Measurements from ENCODE around the gene SEC14L2.

Gene SEC14L2

DNA sequence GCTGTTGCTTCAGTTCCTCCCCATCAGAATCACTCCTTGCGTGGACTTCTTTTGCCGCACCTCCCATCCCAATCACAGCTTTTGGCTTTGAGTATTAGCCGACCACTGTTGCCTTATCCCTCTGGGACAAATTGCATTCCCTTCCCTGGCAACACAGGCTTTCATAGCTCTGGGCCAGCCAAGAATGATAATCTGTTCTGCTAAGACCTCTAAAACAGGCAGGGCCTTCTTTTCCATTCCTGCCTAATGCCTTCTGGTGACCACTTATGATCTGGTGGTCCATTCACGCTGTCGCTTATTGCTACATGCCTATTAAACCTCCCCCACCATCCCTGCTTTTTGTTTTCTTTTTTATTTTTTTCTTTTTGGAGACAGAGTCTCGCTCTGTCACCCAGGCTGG lies 9.6 kb downstream of the SEC14L2 start:
- DNase-seq, result no peak

- DNase-seq, result no peak
Observed at GRCh38 chr22:30408388-30409102, 11.7 kb downstream of the SEC14L2 start.

GRCh38 chr22:30411780-30412179 lies 15.0 kb downstream of the SEC14L2 start:
- DNase-seq, result no peak

DNA sequence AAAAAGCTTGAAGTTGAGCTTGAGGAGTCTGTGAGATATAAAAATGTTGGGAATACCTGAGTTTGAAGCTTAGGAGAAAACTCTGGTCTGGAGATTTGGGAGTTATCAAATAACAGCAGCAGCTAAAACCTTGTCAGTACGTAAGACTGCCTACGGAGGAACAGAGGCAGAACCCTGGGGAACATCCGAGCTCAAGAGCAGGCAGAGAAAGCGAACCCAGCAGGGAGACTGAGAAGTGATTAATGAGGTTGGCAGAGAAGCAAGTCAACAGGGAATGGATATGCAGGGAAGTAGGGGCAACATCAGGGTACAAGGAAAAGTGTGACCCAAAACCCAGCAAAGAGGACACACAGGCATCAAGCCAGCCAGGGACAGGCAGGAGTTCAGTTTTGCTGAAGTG lies 16.2 kb downstream of the SEC14L2 start:
- no peak for DNase-seq

- no peak for DNase-seq
Observed at GRCh38 chr22:30413745-30414524, 17.1 kb downstream of the SEC14L2 start.

- DNase-seq, result no peak
Observed at GRCh38 chr22:30414525-30415047, 17.8 kb downstream of the SEC14L2 start.

DNA sequence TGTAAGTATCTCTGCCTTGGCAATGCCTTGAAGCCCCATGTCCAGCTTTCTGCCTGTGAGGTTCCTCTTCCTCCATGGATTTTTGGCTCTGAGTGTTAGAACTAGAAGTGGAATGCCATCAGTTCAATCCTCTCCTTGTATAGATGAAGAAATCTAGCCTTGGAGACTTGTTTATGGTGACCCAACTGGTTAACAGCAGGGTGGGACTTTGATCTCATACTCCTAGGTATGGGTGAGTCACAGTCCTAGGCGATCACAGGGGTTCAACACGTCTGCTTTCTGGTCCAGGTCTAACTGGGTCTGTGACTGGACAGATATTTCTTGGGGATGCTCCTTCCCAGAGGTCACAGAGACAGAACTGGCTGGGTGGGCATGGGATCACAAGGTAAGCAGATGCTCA lies 19.6 kb downstream of the SEC14L2 start:
- DNase-seq, result no peak

DNA sequence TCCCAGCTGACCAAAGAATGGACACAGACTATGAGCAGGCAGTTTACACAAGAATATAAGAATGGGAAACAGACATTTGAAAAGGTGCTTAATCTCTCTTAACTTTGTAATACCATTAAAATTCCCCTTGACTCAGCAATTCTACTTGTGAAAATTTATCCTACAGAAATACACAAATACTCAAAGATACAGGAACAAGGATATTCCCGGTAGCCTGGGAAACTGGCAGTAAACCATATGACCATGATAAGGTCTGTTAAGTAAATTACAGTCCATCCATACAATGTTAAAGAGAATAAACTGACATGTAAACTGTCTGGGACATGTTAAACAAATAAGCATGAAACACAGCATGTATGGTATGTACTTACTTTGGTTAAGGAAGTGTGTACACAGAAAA lies 20.0 kb downstream of the SEC14L2 start:
- no peak for DNase-seq

DNA sequence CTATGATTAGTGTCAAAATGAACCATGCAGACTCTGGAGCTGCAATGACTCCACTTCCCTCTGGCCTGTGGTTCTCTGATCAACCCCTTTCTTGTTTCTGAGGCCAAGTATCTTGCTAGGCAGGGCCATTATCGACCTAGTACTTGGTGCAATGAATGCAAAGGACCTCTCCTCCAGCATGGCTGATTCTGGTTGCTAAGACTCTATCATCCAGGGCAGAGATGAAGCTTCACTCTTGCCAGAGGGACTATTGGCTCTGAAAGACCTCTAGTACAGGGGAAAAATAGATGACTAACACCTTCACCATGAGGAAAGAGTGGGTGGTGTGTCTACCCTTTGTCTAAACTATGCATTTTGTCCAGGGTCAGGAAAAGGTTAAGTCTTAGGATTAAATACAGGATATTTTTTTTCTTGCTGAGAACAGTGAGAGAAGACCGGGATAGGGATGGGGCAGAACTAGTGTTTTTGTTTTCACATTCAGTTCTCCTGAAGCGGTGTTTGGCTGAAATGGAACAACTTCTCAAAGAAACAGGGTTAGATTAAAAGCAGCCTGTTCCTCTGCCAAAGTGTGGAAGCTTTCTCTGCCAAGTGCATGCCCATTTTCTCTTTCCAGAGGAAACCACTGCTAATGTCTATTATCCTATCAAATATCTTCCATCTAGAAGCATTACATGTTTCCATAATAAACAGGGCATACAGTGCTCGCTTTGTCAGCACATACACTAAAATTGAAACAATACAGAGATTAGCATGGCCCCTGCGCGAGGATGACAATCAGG lies 23.7 kb downstream of the SEC14L2 start:
- DNase-seq, result no peak

DNA sequence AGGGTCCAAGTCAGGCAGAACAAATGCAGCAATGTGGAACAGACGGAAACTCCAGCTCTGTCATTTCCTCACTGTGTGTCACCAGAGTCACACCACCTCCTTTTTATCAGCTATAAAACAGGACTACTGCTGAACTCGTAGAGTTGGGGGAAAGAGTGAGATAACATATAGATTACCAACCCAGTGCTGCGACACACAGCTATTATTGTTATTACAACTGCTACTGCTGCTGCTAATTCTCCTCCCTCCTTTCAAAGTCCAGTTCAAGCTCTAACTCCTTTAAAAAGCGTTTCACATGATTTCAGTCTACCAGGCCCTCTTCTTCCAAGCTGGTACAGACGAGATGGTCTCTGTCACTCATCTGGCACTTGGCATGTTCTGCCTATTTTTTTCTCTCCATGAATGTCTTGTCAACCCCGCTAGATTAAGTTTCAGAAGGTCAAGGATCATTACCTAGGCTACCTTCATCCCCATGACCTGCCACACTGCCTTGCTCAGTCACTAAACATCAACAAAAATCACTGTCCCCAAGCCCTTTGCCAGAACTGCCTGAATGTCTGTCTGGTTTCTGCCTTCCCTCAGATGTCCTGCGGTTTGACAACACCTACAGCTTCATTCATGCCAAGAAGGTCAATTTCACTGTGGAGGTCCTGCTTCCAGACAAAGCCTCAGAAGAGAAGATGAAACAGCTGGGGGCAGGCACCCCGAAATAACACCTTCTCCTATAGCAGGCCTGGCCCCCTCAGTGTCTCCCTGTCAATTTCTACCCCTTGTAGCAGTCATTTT lies 25.1 kb downstream of the SEC14L2 start:
- no peak for DNase-seq

- peak in 1 of 2 experiments; percentile 16 for DNase-seq
Observed at GRCh38 chr22:30422481-30423300, 25.9 kb downstream of the SEC14L2 start.

DNA sequence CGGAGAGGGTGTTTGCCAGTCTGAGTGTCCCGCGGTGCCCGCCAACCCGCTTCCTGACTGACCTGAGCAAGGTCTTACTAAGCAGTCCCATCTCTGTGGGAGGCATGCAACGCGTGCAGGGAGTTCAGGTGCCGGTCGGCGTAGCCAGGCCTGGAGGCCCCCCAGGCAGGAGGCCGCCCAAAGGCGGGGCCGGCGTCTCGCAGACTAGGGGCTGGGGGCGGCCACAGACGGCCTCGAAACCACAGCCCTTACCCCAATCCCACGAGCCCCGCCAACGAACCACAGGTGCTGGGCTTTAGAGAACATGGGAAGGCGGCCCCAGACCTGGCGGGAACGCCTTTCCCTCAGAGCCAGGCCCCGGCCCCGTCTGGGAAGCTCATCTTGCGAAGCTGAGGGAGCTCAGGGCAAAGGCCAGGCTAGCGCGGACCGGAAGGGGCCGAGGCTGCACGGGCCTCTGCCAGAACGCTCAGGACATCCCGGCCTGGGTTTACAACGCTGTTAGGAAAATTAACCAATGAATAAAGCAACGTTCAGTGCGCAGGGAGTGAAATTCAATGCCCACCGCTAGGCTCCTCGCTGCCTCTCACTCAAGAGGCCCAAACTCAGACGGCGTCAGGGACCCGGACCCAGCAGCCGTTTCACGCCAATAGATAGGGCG lies 26.6 kb downstream of the SEC14L2 start:
- no peak for DNase-seq

DNA sequence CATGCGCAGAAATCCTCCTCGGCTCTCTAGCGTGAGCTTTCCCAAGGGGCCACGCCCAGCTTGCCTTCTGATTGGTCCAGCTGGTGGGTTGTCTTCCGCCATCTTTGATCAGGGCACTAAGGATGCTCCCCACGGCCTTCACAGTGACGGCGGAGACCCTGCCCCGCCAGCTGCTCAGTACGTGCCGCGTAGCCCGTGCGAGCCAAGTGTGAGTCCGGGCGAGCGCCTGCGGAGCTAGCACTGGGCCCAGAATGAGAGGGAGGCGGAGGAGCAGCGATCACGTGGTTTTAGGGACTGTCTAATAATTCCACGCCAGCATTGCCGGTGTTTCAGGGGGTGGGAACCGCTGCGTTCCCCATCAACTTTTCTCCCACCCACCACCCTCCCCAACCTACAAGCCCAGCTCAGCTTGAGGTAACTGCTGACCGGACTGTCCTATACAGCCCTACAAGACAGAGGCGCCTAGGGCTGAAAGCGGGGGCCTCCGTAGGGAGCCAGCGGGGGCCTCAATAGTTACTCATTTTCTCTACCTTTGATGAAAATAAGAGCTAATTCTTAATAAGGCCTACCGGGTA lies 27.2 kb downstream of the SEC14L2 start:
- peak; percentile 98 to 99 for DNase-seq

- DNase-seq, result no peak
Observed at GRCh38 chr22:30424534-30425326, 27.9 kb downstream of the SEC14L2 start.

DNA sequence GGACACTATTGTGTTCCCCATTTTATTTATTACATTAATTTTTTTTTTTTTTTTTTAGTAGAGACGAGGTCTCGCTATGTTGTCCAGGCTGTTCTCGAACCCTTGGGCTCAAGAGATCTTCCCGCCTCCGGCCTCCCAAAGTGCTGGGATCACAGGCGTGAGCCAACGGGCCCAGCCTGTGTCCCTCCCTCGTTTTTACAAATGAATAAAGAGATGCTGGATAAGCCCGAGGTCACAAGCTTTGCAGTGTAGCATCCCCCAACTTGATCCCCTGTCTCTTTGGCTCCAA lies 28.5 kb downstream of the SEC14L2 start:
- no peak for DNase-seq

GRCh38 chr22:30425616-30426387 lies 29.0 kb downstream of the SEC14L2 start, which contains the start of gene MTFP1:
Gene MTFP1, plus strand, starts transcription at chr22:30425768. Its CDS starts 112 bp downstream, at chr22:30425880.
- peak; percentile 31 to 37 for DNase-seq

DNA sequence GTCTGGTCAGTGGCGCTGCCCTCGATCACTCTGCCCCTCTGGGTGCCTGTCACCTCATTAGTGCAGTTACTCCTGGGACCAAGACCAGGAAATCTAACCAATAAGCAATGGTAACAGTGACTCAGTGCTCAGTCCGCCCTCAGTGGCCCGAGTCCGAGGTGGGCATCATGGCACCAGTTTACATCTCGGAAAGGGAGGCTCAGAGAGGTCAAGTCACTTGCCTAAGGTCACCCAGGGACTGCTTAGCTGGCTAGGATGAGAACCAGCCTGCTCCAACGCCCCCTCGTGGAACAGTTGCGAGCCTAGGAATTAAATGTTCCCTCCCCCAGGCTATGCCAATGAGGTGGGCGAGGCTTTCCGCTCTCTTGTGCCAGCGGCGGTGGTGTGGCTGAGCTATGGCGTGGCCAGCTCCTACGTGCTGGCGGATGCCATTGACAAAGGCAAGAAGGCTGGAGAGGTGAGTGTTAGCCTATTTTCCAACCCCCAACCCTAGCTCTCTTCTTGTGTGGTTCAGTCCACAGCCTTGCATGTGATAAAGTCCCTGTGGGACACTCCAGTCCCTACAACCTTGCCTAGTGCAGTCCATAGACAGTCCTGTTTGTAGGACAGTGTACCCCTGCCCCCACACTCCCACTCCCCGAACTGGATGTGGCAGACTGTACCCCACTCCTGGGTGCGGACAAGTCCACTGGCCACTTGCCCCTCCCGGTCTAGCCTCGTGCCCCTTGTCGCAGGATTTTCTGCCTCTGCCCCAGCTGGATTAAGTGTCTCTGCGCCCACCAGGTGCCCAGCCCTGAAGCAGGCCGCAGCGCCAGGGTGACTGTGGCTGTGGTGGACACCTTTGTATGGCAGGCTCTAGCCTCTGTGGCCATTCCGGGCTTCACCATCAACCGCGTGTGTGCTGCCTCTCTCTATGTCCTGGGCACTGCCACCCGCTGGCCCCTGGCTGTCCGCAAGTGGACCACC lies 29.9 kb downstream of the SEC14L2 start:
- DNase-seq, result peak; percentile 79 to 82

DNA sequence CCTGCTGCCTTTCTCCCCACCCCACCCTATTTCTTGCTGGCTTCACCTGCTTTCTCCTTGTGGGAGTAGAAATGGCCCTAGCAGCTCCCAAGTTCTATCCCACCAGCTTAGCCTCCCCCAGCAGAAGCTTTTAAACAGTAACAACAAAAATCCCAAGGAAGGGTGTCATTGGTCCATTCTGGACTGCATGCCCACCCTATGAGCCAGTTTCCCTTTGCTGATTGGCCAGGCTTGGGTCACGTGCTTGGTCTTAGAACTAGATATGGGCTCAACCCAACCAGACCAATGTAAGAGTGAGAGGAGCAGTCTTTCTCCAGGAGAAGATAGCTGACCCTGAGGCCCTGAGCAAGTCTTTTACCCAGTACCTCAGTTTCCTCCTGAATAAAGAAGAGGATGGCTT lies 31.1 kb downstream of the SEC14L2 start:
- no peak for DNase-seq
